Brain microvascular endothelial cell (primary cell): Measurements from ENCODE around the gene MITF.
A peak's percentile ranks its signal among the peaks of the same experiment; 100 is the strongest.

ENCODE experiments used
- DNase-seq: peaks from one replicate; pipeline ENCODE4 v3.0.0-alpha.2; 2020
- H3K27ac ChIP-seq: fragments of 250-450 bp; sonication (Bioruptor Pico); 2 replicates; pipeline ENCODE4 v1.5.1; 2020; ENCODE audit warnings: mild to moderate bottlenecking, moderate library complexity
- H3K27me3 ChIP-seq: fragments of 250-450 bp; sonication (Bioruptor Pico); replicated peaks from 2 replicates; pipeline ENCODE4 v1.5.1; 2020; ENCODE audit warnings: mild to moderate bottlenecking
- H3K36me3 ChIP-seq: fragments of 250-450 bp; sonication (Bioruptor Pico); replicated peaks from 2 replicates; pipeline ENCODE4 v1.5.1; 2020; ENCODE audit warnings: mild to moderate bottlenecking
- H3K4me3 ChIP-seq: 2 replicates; pipeline ENCODE4 v1.5.1; 2011; ENCODE audit warnings: low read depth, mild to moderate bottlenecking, control low read depth, low read length, moderate library complexity
- CTCF ChIP-seq: IDR thresholded peaks from 2 replicates; pipeline ENCODE4 v1.5.1; 2011; ENCODE audit warnings: low read depth, mild to moderate bottlenecking, moderate library complexity, low read length, control low read depth, inconsistent platforms; ENCODE audit errors: missing control alignments
- in situ Hi-C: cut with HindIII; loops from 2 replicates; pipeline ENCODE4 v1.10.0; 2017; ENCODE audit warnings: low sequenced_read_pairs, low pct_ligation_motif_present

MITF gene

GRCh38 chr3:69752241-69752640, 13.0 kb downstream of the MITF start:
- H3K27me3 ChIP-seq = no peaks in the 10 kb centered on the region
- no peak for DNase-seq
- no peak for TF ChIP-seq CTCF
- no peak overlapping the region for H3K4me3 ChIP-seq
- in situ Hi-C loops = no loop called here
- H3K27ac ChIP-seq = no peak overlapping the region
- no peaks in the 10 kb centered on the region for H3K36me3 ChIP-seq

GRCh38 chr3:69753179-69753775, 14.0 kb downstream of the MITF start:
- H3K36me3 ChIP-seq = no peaks in the 10 kb centered on the region
- in situ Hi-C loops = no loop called here
- no peak overlapping the region for H3K4me3 ChIP-seq
- TF ChIP-seq CTCF = no peak
- H3K27me3 ChIP-seq = no peaks in the 10 kb centered on the region
- no peak overlapping the region for H3K27ac ChIP-seq
- DNase-seq = no peak

- in situ Hi-C loops = no loop called here
- Histone ChIP-seq H3K27ac (no peak overlapping the region), H3K36me3 (no peaks in the 10 kb centered on the region), H3K4me3 (no peak overlapping the region), H3K27me3 (no peaks in the 10 kb centered on the region)
- no peak for TF ChIP-seq CTCF
- DNase-seq = no peak
Observed at GRCh38 chr3:69755795-69756194, 16.5 kb downstream of the MITF start.

- H3K36me3 ChIP-seq = no peaks in the 10 kb centered on the region
- DNase-seq = peak; percentile 58
- H3K4me3 ChIP-seq = no peak overlapping the region
- no peaks in the 10 kb centered on the region for H3K27me3 ChIP-seq
- peak overlapping the region; percentile 52 for H3K27ac ChIP-seq
- in situ Hi-C loops = no loop called here
- no peak for TF ChIP-seq CTCF
Observed at GRCh38 chr3:69761896-69762767, 22.9 kb downstream of the MITF start.

GRCh38 chr3:69762768-69763229, 23.5 kb downstream of the MITF start:
- Histone ChIP-seq H3K27ac (peak overlapping the region; percentile 52), H3K4me3 (no peak overlapping the region), H3K36me3 (no peaks in the 10 kb centered on the region), H3K27me3 (no peaks in the 10 kb centered on the region)
- in situ Hi-C loops = no loop called here
- TF ChIP-seq CTCF = no peak
- no peak for DNase-seq
